HepG2 (cell line): ENCODE data around the gene NEDD8. TPM values are rescaled to one million over a fixed set of nuclear protein-coding genes. Genes with fewer than 3 reads are reported as not detected.

Experiments used
- AGO2 ChIP-seq: fragments of 200-400 bp; formaldehyde crosslinking; optimal IDR thresholded peaks from 2 replicates; pipeline ENCODE3; 2017; ENCODE audit warnings: mild to moderate bottlenecking, low read depth, low read length, moderate library complexity
- EEA1 ChIP-seq: sonication (generic); formaldehyde crosslinking; IDR thresholded peaks from 2 replicates; pipeline ENCODE4 v1.5.1; 2020; ENCODE audit warnings: mild to moderate bottlenecking, missing genetic modification reagents, borderline replicate concordance
- EED ChIP-seq: sonication (generic); formaldehyde crosslinking; IDR thresholded peaks from 2 replicates; pipeline ENCODE4 v1.5.0; 2020; ENCODE audit warnings: mild to moderate bottlenecking, missing genetic modification reagents
- IKZF1 ChIP-seq: fragments of 450-650 bp; IDR thresholded peaks from 2 replicates; pipeline ENCODE4 v1.7.1; 2016
- JDP2 ChIP-seq: sonication (generic); formaldehyde crosslinking; IDR thresholded peaks from 2 replicates; pipeline ENCODE4 v1.8.1; 2022; ENCODE audit warnings: missing genetic modification reagents, borderline replicate concordance
- KAT8 ChIP-seq: IDR thresholded peaks from 2 replicates; pipeline ENCODE4 v1.6.1; 2016; ENCODE audit warnings: missing genetic modification reagents, missing compliant biosample characterization
- MEF2D ChIP-seq: sonication (generic); formaldehyde crosslinking; IDR thresholded peaks from 2 replicates; pipeline ENCODE4 v1.5.1; 2020; ENCODE audit warnings: mild to moderate bottlenecking, missing genetic modification reagents
- MEIS1 ChIP-seq: sonication (generic); formaldehyde crosslinking; IDR thresholded peaks from 2 replicates; pipeline ENCODE4 v1.9.0; 2021; ENCODE audit warnings: mild to moderate bottlenecking, missing genetic modification reagents, moderate library complexity, borderline replicate concordance
- NR3C1 ChIP-seq: sonication (generic); formaldehyde crosslinking; IDR thresholded peaks from 2 replicates; pipeline ENCODE4 v1.4.0; 2020; ENCODE audit warnings: missing genetic modification reagents
- TP53 ChIP-seq: sonication (generic); formaldehyde crosslinking; conservative IDR thresholded peaks from 2 replicates; pipeline ENCODE4 v1.4.0; 2020; ENCODE audit warnings: missing genetic modification reagents
- polyA plus RNA-seq, 8 experiments: library from polyadenylated mRNA; depleted of rRNA in 3 of 8; stranded (reverse) in 7 of 8; unstranded in 1 of 8; fragments of >200 nt; fragmentation: Illumina TruSeq in 4 of 8; extraction: Trizol in 4 of 8; gene quantifications; 2 replicates each; pipeline versions ENCODE4 v1.2.1 to v1.2.3, GENCODE V29; 2011 to 2016; ENCODE audit warnings: low read depth in 4 of 8, missing spikeins in 1 of 8, mixed read lengths in 1 of 8; ENCODE audit not compliant: insufficient read depth in 1 of 8
- total RNA-seq, 5 experiments: library from RNA; depleted of rRNA; stranded (reverse); fragments of >200 nt; fragmentation: Illumina TruSeq; extraction: Trizol; gene quantifications; 2 replicates each; pipeline ENCODE4 v1.2.3, GENCODE V29; 2016; ENCODE audit warnings: low read depth in 1 of 5
- TF ChIP-seq, protein P1 (sequence below): sonication (generic); formaldehyde crosslinking; IDR thresholded peaks from 2 replicates; pipeline ENCODE4 v1.4.0; 2020; ENCODE audit warnings: mild to moderate bottlenecking, missing genetic modification reagents
- TF ChIP-seq, protein P2 (sequence below): IDR thresholded peaks from 2 replicates; pipeline ENCODE4 v1.6.1; 2016; ENCODE audit warnings: mild to moderate bottlenecking, missing biosample characterization, missing genetic modification reagents
- TF ChIP-seq, protein P3 (sequence below): fragments of 450-650 bp; IDR thresholded peaks from 2 replicates; pipeline ENCODE4 v1.6.1; 2017

Gene NEDD8
- total and polyA plus RNA-seq, 2 of the 13 experiments (the other 11 are each of a cell fraction or from before 2014, with no cell fraction given) = 535 to 713 TPM

DNA sequence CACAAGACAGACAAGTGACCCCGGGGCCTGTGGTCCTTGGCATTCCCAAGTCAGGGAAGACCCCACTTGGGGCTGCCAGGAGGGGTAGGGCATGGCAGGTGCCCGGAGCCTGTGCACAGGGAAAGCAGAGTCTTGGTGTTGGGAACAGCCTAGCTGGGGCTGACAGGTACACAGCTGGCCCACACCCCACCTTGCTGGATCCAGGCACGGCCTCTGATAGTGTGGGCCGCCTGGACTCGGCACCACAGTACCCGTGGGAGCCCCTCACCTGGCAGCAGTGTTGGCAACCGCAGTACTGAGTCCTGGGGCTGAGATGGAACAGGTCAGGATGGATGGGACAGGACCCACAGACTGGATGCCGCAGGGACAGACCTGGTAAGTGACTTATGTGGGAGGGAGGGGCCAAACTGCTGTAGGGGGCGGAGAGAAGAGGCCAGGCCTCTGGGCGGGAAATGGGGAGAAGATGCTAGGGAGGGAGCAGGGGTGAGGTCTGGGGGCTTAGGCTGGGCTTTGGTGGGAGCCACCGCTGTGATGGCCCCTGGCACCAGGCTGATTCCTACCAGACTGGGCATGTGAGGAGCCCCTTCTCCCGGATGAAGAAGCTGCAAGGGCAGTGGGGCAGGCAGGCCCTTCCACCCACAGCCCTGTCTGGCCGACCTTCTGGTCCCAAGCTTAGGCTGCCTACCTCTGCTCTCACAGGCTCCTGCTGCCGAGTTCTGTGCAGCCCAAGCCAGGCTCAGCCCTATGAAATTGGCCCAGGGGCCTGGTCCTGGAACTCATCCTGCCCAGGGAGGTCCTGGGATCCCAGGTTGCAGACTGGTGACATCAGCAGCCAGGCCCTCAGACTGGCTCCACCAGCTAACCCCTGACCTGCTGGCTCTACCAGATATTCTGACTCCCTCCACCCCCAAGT is 30.9 kb upstream of the NEDD8 start, which contains the start of gene TGM1 (continued):
- TF ChIP-seq, protein P1, sequence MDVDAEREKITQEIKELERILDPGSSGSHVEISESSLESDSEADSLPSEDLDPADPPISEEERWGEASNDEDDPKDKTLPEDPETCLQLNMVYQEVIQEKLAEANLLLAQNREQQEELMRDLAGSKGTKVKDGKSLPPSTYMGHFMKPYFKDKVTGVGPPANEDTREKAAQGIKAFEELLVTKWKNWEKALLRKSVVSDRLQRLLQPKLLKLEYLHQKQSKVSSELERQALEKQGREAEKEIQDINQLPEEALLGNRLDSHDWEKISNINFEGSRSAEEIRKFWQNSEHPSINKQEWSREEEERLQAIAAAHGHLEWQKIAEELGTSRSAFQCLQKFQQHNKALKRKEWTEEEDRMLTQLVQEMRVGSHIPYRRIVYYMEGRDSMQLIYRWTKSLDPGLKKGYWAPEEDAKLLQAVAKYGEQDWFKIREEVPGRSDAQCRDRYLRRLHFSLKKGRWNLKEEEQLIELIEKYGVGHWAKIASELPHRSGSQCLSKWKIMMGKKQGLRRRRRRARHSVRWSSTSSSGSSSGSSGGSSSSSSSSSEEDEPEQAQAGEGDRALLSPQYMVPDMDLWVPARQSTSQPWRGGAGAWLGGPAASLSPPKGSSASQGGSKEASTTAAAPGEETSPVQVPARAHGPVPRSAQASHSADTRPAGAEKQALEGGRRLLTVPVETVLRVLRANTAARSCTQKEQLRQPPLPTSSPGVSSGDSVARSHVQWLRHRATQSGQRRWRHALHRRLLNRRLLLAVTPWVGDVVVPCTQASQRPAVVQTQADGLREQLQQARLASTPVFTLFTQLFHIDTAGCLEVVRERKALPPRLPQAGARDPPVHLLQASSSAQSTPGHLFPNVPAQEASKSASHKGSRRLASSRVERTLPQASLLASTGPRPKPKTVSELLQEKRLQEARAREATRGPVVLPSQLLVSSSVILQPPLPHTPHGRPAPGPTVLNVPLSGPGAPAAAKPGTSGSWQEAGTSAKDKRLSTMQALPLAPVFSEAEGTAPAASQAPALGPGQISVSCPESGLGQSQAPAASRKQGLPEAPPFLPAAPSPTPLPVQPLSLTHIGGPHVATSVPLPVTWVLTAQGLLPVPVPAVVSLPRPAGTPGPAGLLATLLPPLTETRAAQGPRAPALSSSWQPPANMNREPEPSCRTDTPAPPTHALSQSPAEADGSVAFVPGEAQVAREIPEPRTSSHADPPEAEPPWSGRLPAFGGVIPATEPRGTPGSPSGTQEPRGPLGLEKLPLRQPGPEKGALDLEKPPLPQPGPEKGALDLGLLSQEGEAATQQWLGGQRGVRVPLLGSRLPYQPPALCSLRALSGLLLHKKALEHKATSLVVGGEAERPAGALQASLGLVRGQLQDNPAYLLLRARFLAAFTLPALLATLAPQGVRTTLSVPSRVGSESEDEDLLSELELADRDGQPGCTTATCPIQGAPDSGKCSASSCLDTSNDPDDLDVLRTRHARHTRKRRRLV (CRISPR knock-in tag) = no peak
- TF ChIP-seq EEA1 (CRISPR knock-in tag) (0 out of 2 replicates have a peak, but pooled peaks have one; percentile 67), MEIS1 (CRISPR knock-in tag) (0 out of 2 replicates have a peak, but pooled peaks have one; percentile 33), IKZF1 (0 out of 2 replicates have a peak, but pooled peaks have one; percentile 43), TP53 (CRISPR knock-in tag) (no peak), NR3C1 (CRISPR knock-in tag) (no peak), AGO2 (peak; percentile 51), MEF2D (no peak), EED (CRISPR knock-in tag) (0 out of 2 replicates have a peak, but pooled peaks have one; percentile 34), KAT8 (CRISPR knock-in tag) (no peak), JDP2 (no peak)
- TF ChIP-seq, protein P2, sequence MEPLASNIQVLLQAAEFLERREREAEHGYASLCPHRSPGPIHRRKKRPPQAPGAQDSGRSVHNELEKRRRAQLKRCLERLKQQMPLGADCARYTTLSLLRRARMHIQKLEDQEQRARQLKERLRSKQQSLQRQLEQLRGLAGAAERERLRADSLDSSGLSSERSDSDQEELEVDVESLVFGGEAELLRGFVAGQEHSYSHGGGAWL = 0 out of 2 replicates have a peak, but pooled peaks have one; percentile 23
- TF ChIP-seq, protein P3, sequence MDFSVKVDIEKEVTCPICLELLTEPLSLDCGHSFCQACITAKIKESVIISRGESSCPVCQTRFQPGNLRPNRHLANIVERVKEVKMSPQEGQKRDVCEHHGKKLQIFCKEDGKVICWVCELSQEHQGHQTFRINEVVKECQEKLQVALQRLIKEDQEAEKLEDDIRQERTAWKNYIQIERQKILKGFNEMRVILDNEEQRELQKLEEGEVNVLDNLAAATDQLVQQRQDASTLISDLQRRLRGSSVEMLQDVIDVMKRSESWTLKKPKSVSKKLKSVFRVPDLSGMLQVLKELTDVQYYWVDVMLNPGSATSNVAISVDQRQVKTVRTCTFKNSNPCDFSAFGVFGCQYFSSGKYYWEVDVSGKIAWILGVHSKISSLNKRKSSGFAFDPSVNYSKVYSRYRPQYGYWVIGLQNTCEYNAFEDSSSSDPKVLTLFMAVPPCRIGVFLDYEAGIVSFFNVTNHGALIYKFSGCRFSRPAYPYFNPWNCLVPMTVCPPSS = no peak
